ENCODE measurements around the gene MAGOH. TPM values are rescaled to one million over a fixed set of nuclear protein-coding genes. Genes with fewer than 3 reads are reported as not detected.

MAGOH gene
- total and polyA plus RNA-seq, 9 of the 15 experiments (the other 6 are each of a cell fraction or from before 2014, with no cell fraction given): 102 to 342 (median 135) TPM

DNA sequence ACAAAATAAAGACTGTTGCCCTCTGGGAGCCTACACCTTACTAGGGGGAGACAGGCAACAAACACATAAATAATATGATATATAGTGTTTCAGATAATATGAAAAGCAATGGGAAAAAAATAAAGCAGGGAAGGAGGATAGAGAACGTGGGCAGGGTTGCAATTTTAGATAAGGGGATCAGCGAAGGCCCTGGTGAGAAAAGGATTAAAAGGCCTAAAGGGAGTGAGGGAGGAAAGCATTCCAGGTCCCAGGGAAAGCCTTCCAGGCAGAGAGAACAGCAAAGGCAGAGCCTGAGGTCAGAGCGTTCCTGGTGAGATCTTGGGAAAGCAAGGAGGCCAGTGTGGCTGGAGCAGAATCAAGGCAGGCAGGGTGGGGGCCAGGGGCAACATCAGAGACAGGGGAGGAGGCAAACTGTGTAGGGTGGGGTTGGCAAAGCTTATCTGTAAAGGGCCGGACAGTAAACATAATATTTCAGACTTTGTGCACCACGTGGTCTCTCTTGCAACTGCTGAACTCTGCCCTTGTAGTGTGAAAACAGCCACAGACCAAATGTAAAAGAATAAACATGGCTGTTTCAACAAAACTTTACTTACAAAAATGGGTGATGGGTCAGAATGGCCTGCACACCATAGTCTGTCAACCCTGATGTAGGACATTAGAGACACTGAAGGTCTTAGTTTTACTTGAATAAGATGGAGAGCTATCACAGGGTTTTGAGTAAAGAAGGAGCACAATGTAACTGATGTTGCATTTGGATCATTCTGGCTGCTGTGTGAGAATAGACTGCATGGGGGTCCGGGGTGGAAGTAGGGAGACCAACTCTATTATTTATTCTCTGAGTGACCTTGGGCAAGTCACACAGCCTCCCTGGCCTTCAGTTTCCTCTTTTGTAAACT is 55.0 kb downstream of the MAGOH start (continued):
- TF ChIP-seq, protein P1, sequence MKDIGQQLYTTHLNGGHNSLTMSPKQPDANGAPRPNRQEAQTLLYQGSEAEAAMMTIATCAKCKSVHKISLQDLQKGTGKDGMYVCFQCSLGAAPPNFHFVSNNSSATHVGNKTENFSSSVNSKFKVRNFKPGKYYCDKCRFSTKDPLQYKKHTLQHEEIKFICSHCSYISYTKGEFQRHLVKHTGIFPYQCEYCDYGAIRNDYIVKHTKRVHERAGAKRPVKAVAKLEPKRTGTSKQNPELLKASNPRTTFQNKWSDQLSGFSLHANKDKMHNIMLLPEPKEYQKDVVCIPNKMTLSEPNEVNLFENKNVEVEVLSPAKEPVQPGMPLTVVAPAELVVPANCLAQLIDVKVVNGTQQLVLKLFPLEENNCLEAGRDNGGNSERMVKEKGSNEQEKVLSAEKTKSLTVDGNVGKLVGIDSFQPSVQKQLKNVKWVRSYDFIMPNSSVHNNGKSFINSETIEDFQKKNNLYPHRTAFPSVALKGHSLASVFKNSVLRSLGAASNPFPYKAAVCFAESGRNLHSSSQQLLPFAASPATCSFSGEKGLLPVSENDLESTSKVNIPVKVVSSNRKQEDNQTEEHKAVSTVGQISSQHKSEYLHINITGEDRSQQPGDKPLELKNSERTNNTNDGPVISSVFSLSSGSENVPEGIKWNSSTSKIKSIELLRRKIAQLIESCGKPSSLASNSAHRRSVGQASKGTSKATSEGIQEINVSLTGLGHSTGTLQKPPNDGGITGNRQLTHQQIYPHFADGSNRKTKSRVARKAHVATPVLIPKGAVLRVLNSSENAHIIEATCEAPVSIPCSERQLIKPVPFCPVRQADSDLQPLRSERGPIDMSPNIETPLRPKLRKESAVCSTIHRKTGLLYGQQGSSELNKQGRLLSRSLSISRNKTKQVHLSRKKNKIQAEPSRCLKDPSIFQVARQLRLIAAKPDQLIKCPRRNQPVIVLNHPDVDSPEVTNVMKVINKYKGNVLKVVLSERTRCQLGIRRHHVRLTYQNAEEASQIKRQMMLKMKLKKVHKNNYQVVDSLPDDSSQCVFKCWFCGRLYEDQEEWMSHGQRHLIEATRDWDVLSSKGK (CRISPR knock-in tag; IDR thresholded peaks at IDR 0.05): no peak
- TF ChIP-seq PHF8 (IDR thresholded peaks at IDR 0.05; ENCODE audit: borderline replicate concordance, low read length) (no peak; the same call in 1 of the 2 replicates), TRIM24 (IDR thresholded peaks at IDR 0.05) (0 out of 4 replicates have a peak, but pooled peaks of 1 of the 2 experiments have one; percentile 12), ATF4 (CRISPR knock-in tag; IDR thresholded peaks at IDR 0.05) (no peak), SNIP1 (IDR thresholded peaks at IDR 0.05; ENCODE audit: low read depth) (no peak), MTA1 (IDR thresholded peaks at IDR 0.05; ENCODE audit: borderline replicate concordance) (no peak; the same call in 1 of the 2 replicates), ELK1 (CRISPR knock-in tag; IDR thresholded peaks at IDR 0.05) (no peak), ZFX (CRISPR knock-in tag; IDR thresholded peaks at IDR 0.05) (peak; percentile 49), HNRNPLL (IDR thresholded peaks at IDR 0.05; ENCODE audit: low read depth, low read length, poor library complexity, severe bottlenecking) (no peak), HOXB6 (CRISPR knock-in tag; IDR thresholded peaks at IDR 0.05; ENCODE audit: borderline replicate concordance) (no peak), MAX (CRISPR knock-in tag; IDR thresholded peaks at IDR 0.05) (peak; percentile 76), CBFA2T2 (conservative IDR thresholded peaks at IDR 0.05) (peak; percentile 60), SMARCC2 (IDR thresholded peaks at IDR 0.05; ENCODE audit: low read depth) (no peak), BCL6 (CRISPR knock-in tag; IDR thresholded peaks at IDR 0.05) (no peak), MAFG (tag; conservative IDR thresholded peaks at IDR 0.05) (no peak), POLR2G (IDR thresholded peaks at IDR 0.05; ENCODE audit: low read depth, low read length) (no peak), KHSRP (IDR thresholded peaks at IDR 0.05) (no peak), FOXK2 (conservative IDR thresholded peaks at IDR 0.05 in 1 of 2, IDR thresholded peaks at IDR 0.05 in 1 of 2; ENCODE audit: low read depth in 2 of 2) (peak; percentile 92 to 93)
- TF ChIP-seq, protein P2, sequence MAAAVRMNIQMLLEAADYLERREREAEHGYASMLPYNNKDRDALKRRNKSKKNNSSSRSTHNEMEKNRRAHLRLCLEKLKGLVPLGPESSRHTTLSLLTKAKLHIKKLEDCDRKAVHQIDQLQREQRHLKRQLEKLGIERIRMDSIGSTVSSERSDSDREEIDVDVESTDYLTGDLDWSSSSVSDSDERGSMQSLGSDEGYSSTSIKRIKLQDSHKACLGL (CRISPR knock-in tag; IDR thresholded peaks at IDR 0.05; ENCODE audit: borderline replicate concordance, poor library complexity, severe bottlenecking): no peak
- TF ChIP-seq, protein P3, sequence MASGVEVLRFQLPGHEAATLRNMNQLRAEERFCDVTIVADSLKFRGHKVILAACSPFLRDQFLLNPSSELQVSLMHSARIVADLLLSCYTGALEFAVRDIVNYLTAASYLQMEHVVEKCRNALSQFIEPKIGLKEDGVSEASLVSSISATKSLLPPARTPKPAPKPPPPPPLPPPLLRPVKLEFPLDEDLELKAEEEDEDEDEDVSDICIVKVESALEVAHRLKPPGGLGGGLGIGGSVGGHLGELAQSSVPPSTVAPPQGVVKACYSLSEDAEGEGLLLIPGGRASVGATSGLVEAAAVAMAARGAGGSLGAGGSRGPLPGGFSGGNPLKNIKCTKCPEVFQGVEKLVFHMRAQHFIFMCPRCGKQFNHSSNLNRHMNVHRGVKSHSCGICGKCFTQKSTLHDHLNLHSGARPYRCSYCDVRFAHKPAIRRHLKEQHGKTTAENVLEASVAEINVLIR (CRISPR knock-in tag; IDR thresholded peaks at IDR 0.05): 0 out of 2 replicates have a peak, but pooled peaks have one; percentile 5

Measured in K562 (cell line).